ENCODE results near the gene LIMS1. TPM values are rescaled to one million over a fixed set of nuclear protein-coding genes. Genes with fewer than 3 reads are reported as not detected.

The LIMS1 gene
- total RNA-seq, 1 donor from 2014 or later: 39.8 TPM

GRCh38 chr2:108577099-108577498 is 42.8 kb downstream of the LIMS1 start:
- no peaks in the 10 kb centered on the region for H3K9me3 ChIP-seq
- no peak for TF ChIP-seq CTCF (IDR thresholded peaks at IDR 0.05)
- no peak overlapping the region for H3K4me3 ChIP-seq
- DNase-seq (ENCODE audit: low spot score in 2 of 2): no peak
- intact Hi-C loops (cut with DNase I): no loop called here
- H3K27ac ChIP-seq: no peak overlapping the region
- H3K27me3 ChIP-seq: no peaks in the 10 kb centered on the region
- no peaks in the 10 kb centered on the region for H3K36me3 ChIP-seq
- H3K4me1 ChIP-seq: peaks cover 0 to 23% of the 10 kb centered on the region in 2 donors

DNA sequence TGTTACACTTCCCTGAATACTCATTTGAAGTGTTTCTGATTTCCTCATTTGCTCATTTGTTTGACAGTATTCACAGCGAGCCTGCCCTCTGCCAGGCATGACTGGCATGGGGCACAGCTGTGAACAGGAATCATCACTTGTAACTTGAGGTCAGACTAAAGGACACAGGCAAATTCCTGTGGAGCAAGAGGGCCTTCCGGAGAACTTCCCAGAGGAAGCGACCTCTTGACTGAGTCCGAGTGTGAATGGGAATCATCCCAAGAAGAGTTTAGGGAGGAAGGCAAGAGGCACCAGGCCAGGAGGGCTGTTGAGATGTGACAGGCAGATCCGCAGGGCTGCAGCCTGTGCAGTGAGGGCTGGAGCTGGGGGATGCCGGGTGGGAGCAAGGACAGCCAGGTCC is 45.4 kb downstream of the LIMS1 start:
- Histone ChIP-seq H3K27ac (peak overlapping the region; percentile 0 to 3), H3K36me3 (no peaks in the 10 kb centered on the region), H3K27me3 (no peaks in the 10 kb centered on the region), H3K9me3 (no peaks in the 10 kb centered on the region), H3K4me3 (no peak overlapping the region), H3K4me1 (peaks cover 0 to 8% of the 10 kb centered on the region in 2 donors)
- intact Hi-C loops (cut with DNase I): loop anchor here (5.0 to 10.0 kb wide), 3 partner anchors 185 to 362 kb away; no protein-coding TSS in a partner anchor
- no peak for DNase-seq (ENCODE audit: low spot score in 2 of 2)
- no peak for TF ChIP-seq CTCF (IDR thresholded peaks at IDR 0.05)

DNA sequence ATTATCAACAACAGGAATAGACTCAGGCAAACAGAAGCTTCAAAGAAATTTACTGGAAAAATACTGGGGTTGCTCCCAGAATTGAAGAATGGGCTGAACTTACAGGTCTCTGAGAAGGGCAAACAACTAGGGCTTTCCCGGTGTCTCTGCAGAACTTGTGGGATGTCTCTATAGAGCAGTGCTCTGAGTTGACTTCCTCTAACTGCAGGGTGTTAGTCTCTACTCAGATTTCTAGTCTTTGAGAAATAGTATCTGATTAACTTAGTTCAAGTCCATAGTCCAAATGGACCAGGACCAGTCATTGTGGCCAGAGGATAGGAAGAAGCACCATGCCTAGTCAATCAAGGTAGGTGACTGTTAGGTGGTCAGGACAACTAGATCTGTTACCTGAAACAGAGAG is 45.8 kb downstream of the LIMS1 start:
- Histone ChIP-seq H3K4me1 (peaks cover 0 to 8% of the 10 kb centered on the region in 2 donors), H3K9me3 (no peaks in the 10 kb centered on the region), H3K4me3 (no peak overlapping the region), H3K27ac (peak overlapping the region; percentile 0 to 3), H3K27me3 (no peaks in the 10 kb centered on the region), H3K36me3 (no peaks in the 10 kb centered on the region)
- intact Hi-C loops (cut with DNase I): loop anchor here (5.0 to 10.0 kb wide), 3 partner anchors 185 to 363 kb away; no protein-coding TSS in a partner anchor
- no peak for TF ChIP-seq CTCF (IDR thresholded peaks at IDR 0.05)
- no peak for DNase-seq (ENCODE audit: low spot score in 2 of 2)

GRCh38 chr2:108583903-108584520 is 49.7 kb downstream of the LIMS1 start:
- peaks cover 5 to 34% of the 10 kb centered on the region in 2 donors for H3K4me1 ChIP-seq
- no peaks in the 10 kb centered on the region for H3K27me3 ChIP-seq
- H3K4me3 ChIP-seq: no peak overlapping the region
- peak; percentile 72 to 75 (median 72) for TF ChIP-seq CTCF (IDR thresholded peaks at IDR 0.05)
- intact Hi-C loops (cut with DNase I): loop anchor here (2.0 to 10.0 kb wide), 4 partner anchors 49 to 367 kb away; partner anchors contain the start of gene LIMS1
- H3K36me3 ChIP-seq: no peaks in the 10 kb centered on the region
- peak overlapping the region; percentile 15 to 31 for H3K27ac ChIP-seq
- H3K9me3 ChIP-seq: no peaks in the 10 kb centered on the region
- peak in 1 of 2 donors; percentile 82 for DNase-seq (ENCODE audit: low spot score in 2 of 2)

DNA sequence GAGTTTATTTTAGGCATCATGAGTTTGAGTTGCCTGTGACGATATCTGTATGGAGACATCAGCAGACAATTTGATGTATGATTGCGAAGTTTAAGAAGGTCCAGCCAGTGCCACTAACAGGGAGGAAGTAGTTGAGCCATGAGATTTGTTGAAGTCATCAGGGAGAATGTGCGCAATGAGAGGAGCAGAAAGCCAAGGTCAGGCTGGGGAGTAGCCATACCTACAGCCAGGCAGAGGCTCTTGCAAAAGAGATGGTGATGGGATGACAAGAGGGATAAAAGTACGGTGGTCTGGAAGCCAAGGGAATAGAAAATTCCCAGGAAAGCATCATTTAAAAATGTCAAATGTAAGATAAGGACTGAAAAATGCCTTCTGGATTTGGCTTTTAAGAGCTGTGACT is 51.2 kb downstream of the LIMS1 start:
- Histone ChIP-seq H3K27me3 (no peaks in the 10 kb centered on the region), H3K4me3 (no peak overlapping the region), H3K36me3 (no peaks in the 10 kb centered on the region), H3K4me1 (peaks cover 5 to 30% of the 10 kb centered on the region in 2 donors), H3K9me3 (no peaks in the 10 kb centered on the region), H3K27ac (peak overlapping the region in 1 of 2 donors; percentile 77)
- no peak for TF ChIP-seq CTCF (IDR thresholded peaks at IDR 0.05)
- DNase-seq (ENCODE audit: low spot score in 2 of 2): no peak
- intact Hi-C loops (cut with DNase I): loop anchor here (2.0 to 10.0 kb wide), 2 partner anchors 51 to 191 kb away; partner anchors contain the start of gene LIMS1
